GM12878 (cell line): ENCODE data around the gene CLEC2B. TPM values are rescaled to one million over a fixed set of nuclear protein-coding genes. Genes with fewer than 3 reads are reported as not detected.

Source experiments
- ATAC-seq: fragments of 200-7000 bp; cut with Tn5 transposase; 3 replicates; pipeline ENCODE4 v1.9.1; 2020; ENCODE audit warnings: mild to moderate bottlenecking, moderate library complexity
- BruUV-seq: library from RNA; stranded (reverse); fragments of 400-500 nt; replicated peaks from 2 replicates; lab custom pipeline; 2021; lab: Mats Ljungman, UMichigan
- CTCF ChIA-PET: fragments of 300-600 bp; sonication (Branson Sonifier 250); formaldehyde crosslinking; extraction: SDS; loops from one replicate; lab custom pipeline; 2021; ENCODE audit warnings: inconsistent platforms; lab: Yijun Ruan, JAX
- POLR2A ChIA-PET: fragments of 350-600 bp; formaldehyde crosslinking; extraction: SDS; loops from one replicate; lab custom pipeline; 2021; ENCODE audit warnings: inconsistent platforms; lab: Charles Lee
- RAD21 ChIA-PET: fragments of 300-600 bp; sonication (Branson Sonifier 250); formaldehyde crosslinking; loops from one replicate; lab custom pipeline; 2023; ENCODE audit warnings: antibody characterized with exemption; ENCODE audit not compliant: unreplicated experiment; lab: Charles Lee
- SMC1A ChIA-PET: fragments of 300-600 bp; sonication (Branson Sonifier 250); formaldehyde crosslinking; loops from one replicate; lab custom pipeline; 2023; ENCODE audit not compliant: unreplicated experiment, uncharacterized antibody; lab: Charles Lee
- DNase-seq: peaks from one replicate; pipeline ENCODE4 v3.0.0-alpha.2; 2011; ENCODE audit warnings: low read depth, low spot score
- FAIRE-seq: peaks from 3 replicates; lab custom pipeline; 2011; peaks lifted over from hg19 to GRCh38; lab: Jason Lieb, UNC
- H2AFZ ChIP-seq: 2 replicates; pipeline ENCODE4 v1.6.0; 2011; ENCODE audit warnings: low read depth, low read length, control low read depth; ENCODE audit not compliant: control insufficient read depth
- H3K27ac ChIP-seq: 2 replicates; pipeline ENCODE4 v1.5.1; 2011; ENCODE audit warnings: control low read depth; ENCODE audit not compliant: control insufficient read depth, insufficient read depth
- H3K27me3 ChIP-seq, 2 experiments: replicated peaks in 1 of 2; 2 replicates each; pipeline versions ENCODE4 v1.6.0 to v1.6.1; 2011; ENCODE audit warnings: low read length in 1 of 2; ENCODE audit not compliant: control insufficient read depth in 2 of 2, insufficient read depth in 2 of 2
- H3K36me3 ChIP-seq, 2 experiments: 2 replicates each; pipeline ENCODE4 v1.5.1; 2011; ENCODE audit warnings: low read length in 1 of 2; ENCODE audit not compliant: control insufficient read depth in 2 of 2, insufficient read depth in 2 of 2
- H3K4me1 ChIP-seq: 2 replicates; pipeline ENCODE4 v1.6.1; 2011; ENCODE audit warnings: mild to moderate bottlenecking, low read length, moderate library complexity, mixed read lengths; ENCODE audit not compliant: control insufficient read depth, insufficient read depth
- H3K4me2 ChIP-seq: 2 replicates; pipeline ENCODE4 v1.6.0; 2011; ENCODE audit warnings: control low read depth; ENCODE audit not compliant: control insufficient read depth, insufficient read depth
- H3K4me3 ChIP-seq: fragments of 200-600 bp; sonication (generic); 2 replicates; pipeline ENCODE4 v1.5.1; 2016
- H3K79me2 ChIP-seq: 2 replicates; pipeline ENCODE4 v1.6.0; 2011; ENCODE audit warnings: low read length; ENCODE audit not compliant: control insufficient read depth, insufficient read depth
- H3K9ac ChIP-seq: 2 replicates; pipeline ENCODE4 v1.8.0; 2011; ENCODE audit warnings: low read length, control low read depth, mixed read lengths; ENCODE audit not compliant: control insufficient read depth, insufficient read depth
- H3K9me3 ChIP-seq: replicated peaks from 3 replicates; pipeline ENCODE4 v1.5.1; 2011; ENCODE audit warnings: mild to moderate bottlenecking, low read length; ENCODE audit not compliant: control insufficient read depth, insufficient read depth
- H4K20me1 ChIP-seq: 2 replicates; pipeline ENCODE4 v1.6.0; 2011; ENCODE audit not compliant: control insufficient read depth, insufficient read depth
- CBX5 ChIP-seq: sonication (generic); IDR thresholded peaks from 2 replicates; pipeline ENCODE4 v1.6.1; 2016; ENCODE audit warnings: low read depth, moderate library complexity, mild to moderate bottlenecking, inconsistent platforms
- CREM ChIP-seq: IDR thresholded peaks from 2 replicates; pipeline ENCODE4 v1.6.1; 2014; ENCODE audit warnings: antibody characterized with exemption, low read depth
- EP300 ChIP-seq, 2 experiments: fragments of 150-350 bp in 1 of 2; IDR thresholded peaks; 2 replicates each; pipeline ENCODE4 v1.6.1; 2011 to 2012; ENCODE audit warnings: low read depth in 2 of 2, low read length in 2 of 2, borderline replicate concordance in 1 of 2, improper control_type of control experiment in 1 of 2, inconsistent platforms in 1 of 2; ENCODE audit not compliant: control insufficient read depth in 1 of 2
- ESRRA ChIP-seq: IDR thresholded peaks from 2 replicates; pipeline ENCODE4 v1.6.1; 2012; ENCODE audit warnings: mild to moderate bottlenecking, low read length, improper control_type of control experiment
- ETV6 ChIP-seq, 2 experiments: fragments of 450-650 bp in 1 of 2; IDR thresholded peaks in 1 of 2; conservative IDR thresholded peaks in 1 of 2; 2 replicates each; pipeline ENCODE4 v1.6.1; 2014; ENCODE audit warnings: antibody characterized with exemption in 1 of 2, borderline replicate concordance in 1 of 2, low read depth in 1 of 2, mild to moderate bottlenecking in 1 of 2, moderate library complexity in 1 of 2
- NFXL1 ChIP-seq: fragments of 450-650 bp; IDR thresholded peaks from 2 replicates; pipeline ENCODE4 v1.6.1; 2017; ENCODE audit warnings: antibody characterized with exemption, mild to moderate bottlenecking, borderline replicate concordance
- NFYA ChIP-seq: IDR thresholded peaks from 2 replicates; pipeline ENCODE4 v1.6.1; 2011; ENCODE audit warnings: low read depth, mild to moderate bottlenecking, low read length, improper control_type of control experiment, borderline replicate concordance
- NRF1 ChIP-seq: conservative IDR thresholded peaks from 2 replicates; pipeline ENCODE4 v1.6.1; 2011; ENCODE audit warnings: mild to moderate bottlenecking, low read depth, low read length, improper control_type of control experiment
- SMC3 ChIP-seq: IDR thresholded peaks from 2 replicates; pipeline ENCODE4 v1.6.1; 2011; ENCODE audit warnings: low read length, improper control_type of control experiment, borderline replicate concordance
- TARDBP ChIP-seq: IDR thresholded peaks from 2 replicates; pipeline ENCODE4 v1.6.1; 2016; ENCODE audit warnings: borderline replicate concordance
- TCF12 ChIP-seq: IDR thresholded peaks from 2 replicates; pipeline ENCODE4 v1.6.1; 2011; ENCODE audit warnings: low read depth, mild to moderate bottlenecking, low read length
- TCF7 ChIP-seq: IDR thresholded peaks from 2 replicates; pipeline ENCODE4 v1.6.1; 2014; ENCODE audit warnings: antibody characterized with exemption, borderline replicate concordance
- WGBS: methylation state at CpG from one replicate; pipeline ENCODE4 v1.1.6; 2016; ENCODE audit warnings: low lambda C conversion rate; ENCODE audit not compliant: insufficient replicate concordance, insufficient coverage; ENCODE audit errors: missing lambda C conversion rate; 5-methylcytosine and 5-hydroxymethylcytosine counted together
- in situ Hi-C: fragments of 300-500 bp; cut with MboI; formaldehyde crosslinking; loops from 9 replicates; pipeline ENCODE4 v1.14.3; 2018; ENCODE audit warnings: mixed read lengths
- intact Hi-C: fragments of 100-400 bp; cut with micrococcal nuclease; formaldehyde crosslinking; loops from one replicate; pipeline ENCODE4 v1.14.2; 2022; ENCODE audit not compliant: unreplicated experiment
- polyA plus RNA-seq, 11 experiments: library from polyadenylated mRNA; depleted of rRNA in 4 of 11; unstranded in 6 of 11; stranded (reverse) in 5 of 11; fragments of >200 nt; fragmentation: Nextera tagmentation in 4 of 11; fragmentation: Illumina TruSeq in 1 of 11; extraction: Ambion mirVana in 4 of 11; extraction: Trizol in 1 of 11; gene quantifications; 1 replicate in 1 of 11; 2 replicates in 10 of 11; pipeline versions ENCODE4 v1.2.1 to v1.2.3, GENCODE V29; 2011 to 2016; ENCODE audit warnings: inconsistent platforms in 2 of 11, missing spikeins in 2 of 11, low read depth in 1 of 11
- total RNA-seq, 4 experiments: library from RNA; depleted of rRNA in 3 of 4; stranded (reverse); fragments of >200 nt in 3 of 4; fragmentation: Illumina TruSeq in 1 of 4; extraction: Trizol in 1 of 4; gene quantifications; 2 replicates each; pipeline versions ENCODE4 v1.2.1 to v1.2.3, GENCODE V29; 2013 to 2021
- TF ChIP-seq, protein P1 (sequence below): fragments of 450-650 bp; IDR thresholded peaks from 2 replicates; pipeline ENCODE4 v1.6.1; 2017; ENCODE audit warnings: mild to moderate bottlenecking, moderate library complexity

The CLEC2B gene
- total and polyA plus RNA-seq, 10 of the 15 experiments (the other 5 are each of a cell fraction or from before 2014, with no cell fraction given) = 7.1 to 21.6 (median 12.0) TPM

DNA sequence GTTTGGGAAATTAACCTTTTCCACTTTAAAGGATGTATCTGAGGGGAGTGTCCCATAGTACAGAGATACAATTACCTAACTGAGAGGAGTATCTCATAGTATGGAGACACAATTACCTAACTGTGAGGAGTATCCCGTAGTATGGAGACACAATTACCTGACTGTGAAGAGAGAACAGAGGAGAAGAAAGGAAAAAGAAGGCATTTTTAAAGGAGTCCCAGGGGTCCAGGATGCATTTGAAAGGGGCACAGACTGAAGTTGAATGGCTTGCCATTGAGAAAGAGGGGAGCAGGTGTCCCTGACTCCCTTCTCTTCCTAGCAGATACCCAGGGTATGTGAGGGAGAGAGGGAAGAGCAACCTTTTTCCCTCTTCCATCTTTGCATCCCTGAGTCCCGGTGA is 30.1 kb upstream of the CLEC2B start:
- Histone ChIP-seq H3K4me1 (no peaks in the 10 kb centered on the region), H2AFZ (no peak overlapping the region), H3K27me3 (no peaks in the 10 kb centered on the region), H3K4me3 (no peak overlapping the region), H3K27ac (no peak overlapping the region), H3K9ac (no peak overlapping the region), H4K20me1 (no peaks in the 10 kb centered on the region), H3K9me3 (peaks cover 1% of the 10 kb centered on the region), H3K4me2 (no peak overlapping the region), H3K79me2 (no peaks in the 10 kb centered on the region), H3K36me3 (no peaks in the 10 kb centered on the region)
- in situ Hi-C loops (no loop called here), intact Hi-C loops (no loop called here)
- ChIA-PET RAD21 (no interaction called here), POLR2A (no interaction called here), SMC1A (no interaction called here), CTCF (no interaction called here)
- 90% methylated on average over 2 of the region's 2 CpGs for WGBS
- no peak for ATAC-seq
- BruUV-seq = no TSS peak
- TF ChIP-seq EP300 (IDR thresholded peaks at IDR 0.05; ENCODE audit: borderline replicate concordance in 1 of 2, control insufficient read depth in 1 of 2, low read depth in 2 of 2, low read length in 2 of 2) (no peak), NFXL1 (no peak), SMC3 (no peak), CBX5 (no peak), TCF7 (no peak), ESRRA (no peak), NFYA (no peak), TARDBP (no peak), CREM (no peak), TCF12 (no peak), ETV6 (conservative IDR thresholded peaks at IDR 0.05 in 1 of 2, IDR thresholded peaks at IDR 0.05 in 1 of 2; ENCODE audit: borderline replicate concordance in 1 of 2, low read depth in 1 of 2) (no peak), NRF1 (no peak)
- TF ChIP-seq, protein P1, sequence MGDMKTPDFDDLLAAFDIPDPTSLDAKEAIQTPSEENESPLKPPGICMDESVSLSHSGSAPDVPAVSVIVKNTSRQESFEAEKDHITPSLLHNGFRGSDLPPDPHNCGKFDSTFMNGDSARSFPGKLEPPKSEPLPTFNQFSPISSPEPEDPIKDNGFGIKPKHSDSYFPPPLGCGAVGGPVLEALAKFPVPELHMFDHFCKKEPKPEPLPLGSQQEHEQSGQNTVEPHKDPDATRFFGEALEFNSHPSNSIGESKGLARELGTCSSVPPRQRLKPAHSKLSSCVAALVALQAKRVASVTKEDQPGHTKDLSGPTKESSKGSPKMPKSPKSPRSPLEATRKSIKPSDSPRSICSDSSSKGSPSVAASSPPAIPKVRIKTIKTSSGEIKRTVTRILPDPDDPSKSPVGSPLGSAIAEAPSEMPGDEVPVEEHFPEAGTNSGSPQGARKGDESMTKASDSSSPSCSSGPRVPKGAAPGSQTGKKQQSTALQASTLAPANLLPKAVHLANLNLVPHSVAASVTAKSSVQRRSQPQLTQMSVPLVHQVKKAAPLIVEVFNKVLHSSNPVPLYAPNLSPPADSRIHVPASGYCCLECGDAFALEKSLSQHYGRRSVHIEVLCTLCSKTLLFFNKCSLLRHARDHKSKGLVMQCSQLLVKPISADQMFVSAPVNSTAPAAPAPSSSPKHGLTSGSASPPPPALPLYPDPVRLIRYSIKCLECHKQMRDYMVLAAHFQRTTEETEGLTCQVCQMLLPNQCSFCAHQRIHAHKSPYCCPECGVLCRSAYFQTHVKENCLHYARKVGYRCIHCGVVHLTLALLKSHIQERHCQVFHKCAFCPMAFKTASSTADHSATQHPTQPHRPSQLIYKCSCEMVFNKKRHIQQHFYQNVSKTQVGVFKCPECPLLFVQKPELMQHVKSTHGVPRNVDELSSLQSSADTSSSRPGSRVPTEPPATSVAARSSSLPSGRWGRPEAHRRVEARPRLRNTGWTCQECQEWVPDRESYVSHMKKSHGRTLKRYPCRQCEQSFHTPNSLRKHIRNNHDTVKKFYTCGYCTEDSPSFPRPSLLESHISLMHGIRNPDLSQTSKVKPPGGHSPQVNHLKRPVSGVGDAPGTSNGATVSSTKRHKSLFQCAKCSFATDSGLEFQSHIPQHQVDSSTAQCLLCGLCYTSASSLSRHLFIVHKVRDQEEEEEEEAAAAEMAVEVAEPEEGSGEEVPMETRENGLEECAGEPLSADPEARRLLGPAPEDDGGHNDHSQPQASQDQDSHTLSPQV = no peak
- no peak for FAIRE-seq
- no peak for DNase-seq
